ENCODE measurements around the gene SPNS3.

The SPNS3 gene

GRCh38 chr17:4395111-4395478 is 38.6 kb upstream of the SPNS3 start:
- no peak for TF ChIP-seq CTCF (IDR thresholded peaks at IDR 0.05; ENCODE audit: low read length, missing control alignments)
- H3K4me3 ChIP-seq (replicated peaks; ENCODE audit: low read depth, low read length), result no peak overlapping the region
- no peak for DNase-seq (ENCODE audit: low read depth)

- no peak for TF ChIP-seq CTCF (IDR thresholded peaks at IDR 0.05; ENCODE audit: low read length, missing control alignments)
- no peak for DNase-seq (ENCODE audit: low read depth)
- H3K4me3 ChIP-seq (replicated peaks; ENCODE audit: low read depth, low read length), result no peak overlapping the region
Observed at GRCh38 chr17:4397840-4398239, 35.9 kb upstream of the SPNS3 start.

- H3K4me3 ChIP-seq (replicated peaks; ENCODE audit: low read depth, low read length), result no peak overlapping the region
- no peak for TF ChIP-seq CTCF (IDR thresholded peaks at IDR 0.05; ENCODE audit: low read length, missing control alignments)
- DNase-seq (ENCODE audit: low read depth), result no peak
Observed at GRCh38 chr17:4405038-4405669, 28.6 kb upstream of the SPNS3 start.

GRCh38 chr17:4405699-4406098 is 28.0 kb upstream of the SPNS3 start:
- no peak for TF ChIP-seq CTCF (IDR thresholded peaks at IDR 0.05; ENCODE audit: low read length, missing control alignments)
- DNase-seq (ENCODE audit: low read depth), result no peak
- no peak overlapping the region for H3K4me3 ChIP-seq (replicated peaks; ENCODE audit: low read depth, low read length)

- H3K4me3 ChIP-seq (replicated peaks; ENCODE audit: low read depth, low read length), result no peak overlapping the region
- no peak for DNase-seq (ENCODE audit: low read depth)
- no peak for TF ChIP-seq CTCF (IDR thresholded peaks at IDR 0.05; ENCODE audit: low read length, missing control alignments)
Observed at GRCh38 chr17:4406386-4406785, 27.4 kb upstream of the SPNS3 start.

GRCh38 chr17:4407216-4407615 is 26.5 kb upstream of the SPNS3 start:
- peak; percentile 18 for DNase-seq (ENCODE audit: low read depth)
- H3K4me3 ChIP-seq (replicated peaks; ENCODE audit: low read depth, low read length), result no peak overlapping the region

More at GRCh38 chr17:4407216-4407615, 26.5 kb upstream of the SPNS3 start:
- TF ChIP-seq CTCF (IDR thresholded peaks at IDR 0.05; ENCODE audit: low read length, missing control alignments), result no peak

All from fibroblast of pulmonary artery (primary cell).